Mucosa of rectum (tissue), 2 donors: ENCODE results near the gene TMEM176A.

ENCODE experiments used
- H3K27ac ChIP-seq, 2 donors: one replicate each; pipeline ENCODE4 v1.7.0; 2013; ENCODE audit warnings: inconsistent platforms in 2 of 2, low read depth in 2 of 2, low read length in 2 of 2
- H3K27me3 ChIP-seq, 2 donors: one replicate each; pipeline ENCODE4 v1.7.0; 2013; ENCODE audit warnings: low read length in 2 of 2; ENCODE audit not compliant: control insufficient read depth in 2 of 2, insufficient read depth in 2 of 2
- H3K36me3 ChIP-seq, 2 donors: one replicate each; pipeline ENCODE4 v1.7.0; 2013; ENCODE audit warnings: low read length in 2 of 2; ENCODE audit not compliant: control insufficient read depth in 2 of 2, insufficient read depth in 2 of 2
- H3K4me1 ChIP-seq, 2 donors: one replicate each; pipeline ENCODE4 v1.7.0; 2013; ENCODE audit warnings: low read length in 2 of 2, mild to moderate bottlenecking in 1 of 2; ENCODE audit not compliant: control insufficient read depth in 2 of 2, insufficient read depth in 2 of 2
- H3K4me3 ChIP-seq, 2 donors: one replicate each; pipeline ENCODE4 v1.7.0; 2013; ENCODE audit warnings: low read length in 2 of 2
- H3K9ac ChIP-seq, 2 donors: one replicate each; pipeline ENCODE4 v1.7.0; 2013; ENCODE audit warnings: low read length in 2 of 2, low read depth in 1 of 2, mild to moderate bottlenecking in 1 of 2
- H3K9me3 ChIP-seq, 2 donors: one replicate each; pipeline ENCODE4 v1.7.0; 2013; ENCODE audit warnings: low read length in 2 of 2; ENCODE audit not compliant: control insufficient read depth in 2 of 2
- donor health status: healthy.
- donor health status: Normal muscosa, but diverticular disease.

Gene TMEM176A, protein sequence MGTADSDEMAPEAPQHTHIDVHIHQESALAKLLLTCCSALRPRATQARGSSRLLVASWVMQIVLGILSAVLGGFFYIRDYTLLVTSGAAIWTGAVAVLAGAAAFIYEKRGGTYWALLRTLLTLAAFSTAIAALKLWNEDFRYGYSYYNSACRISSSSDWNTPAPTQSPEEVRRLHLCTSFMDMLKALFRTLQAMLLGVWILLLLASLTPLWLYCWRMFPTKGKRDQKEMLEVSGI

DNA sequence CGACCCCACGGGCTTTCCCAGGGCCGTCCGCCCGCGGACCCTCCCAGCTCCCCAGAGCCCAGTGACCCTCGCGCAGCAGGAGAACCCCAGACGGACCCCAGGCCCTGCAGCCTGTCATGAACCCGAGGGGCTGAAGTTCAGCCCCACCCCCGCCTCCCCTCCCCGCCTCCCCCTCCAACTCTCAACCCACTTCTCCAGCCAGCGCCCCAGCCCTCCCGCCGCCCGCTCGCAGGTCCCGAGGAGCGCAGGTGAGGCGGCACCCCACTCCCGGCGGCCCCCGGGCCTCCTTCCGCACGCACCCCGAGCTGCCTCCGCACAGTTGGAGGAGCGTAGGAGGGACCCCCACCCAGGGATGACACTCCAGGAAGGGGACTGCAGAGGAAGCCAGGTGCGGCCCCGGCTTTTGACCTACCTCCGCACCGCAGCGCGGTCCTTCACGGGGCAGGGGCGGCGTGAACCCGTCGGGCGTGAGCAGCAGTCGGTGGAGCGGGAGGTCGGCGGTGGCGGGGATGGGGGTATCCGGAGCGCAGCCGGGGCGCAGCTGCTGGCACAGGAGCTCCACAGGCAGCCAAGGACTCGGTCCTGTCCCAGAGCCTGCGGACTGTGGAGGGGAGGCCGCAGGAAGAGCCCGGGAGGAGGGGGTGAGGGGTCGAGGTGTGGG lies at the start of gene TMEM176A:
TMEM176A (plus strand) TSS at position 189 of the 661 bp plus-strand sequence. CDS start 782 bp downstream, outside the sequence.
- H3K9me3 ChIP-seq, result peaks cover 0 to 1% of the 10 kb centered on the region in 2 donors
- H3K36me3 ChIP-seq, result peaks cover 18 to 30% of the 10 kb centered on the region in 2 donors
- H3K4me3 ChIP-seq, result peak within 1 kb of the TSS; percentile 88 to 93
- H3K27ac ChIP-seq, result peak within 1 kb of the TSS; percentile 95 to 96
- peaks cover 22 to 30% of the 10 kb centered on the region in 2 donors for H3K4me1 ChIP-seq
- H3K9ac ChIP-seq, result peak within 1 kb of the TSS; percentile 89 to 97
- H3K27me3 ChIP-seq, result no peaks in the 10 kb centered on the region

DNA sequence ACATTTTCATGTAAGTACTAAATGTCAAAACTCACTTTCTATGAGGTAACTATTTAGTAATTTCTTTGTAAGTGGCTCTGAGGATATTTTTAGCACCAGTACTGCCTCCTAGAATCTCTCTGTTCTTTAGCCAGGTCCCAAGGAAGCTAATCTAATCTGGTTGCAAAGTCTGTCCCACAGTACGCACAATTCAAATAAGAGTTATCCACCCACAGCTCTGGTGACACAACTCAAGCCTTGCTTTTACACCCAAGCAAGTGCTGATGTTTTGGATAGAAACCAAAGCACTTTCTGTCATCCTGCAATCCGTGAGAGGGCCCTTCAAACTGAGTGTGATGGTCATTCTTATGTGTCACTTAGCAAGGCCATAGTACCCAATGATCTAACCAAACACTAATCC lies 48.9 kb upstream of the TMEM176A start:
- Histone ChIP-seq H3K4me1 (peaks cover 2 to 3% of the 10 kb centered on the region in 2 donors), H3K9me3 (no peaks in the 10 kb centered on the region), H3K27me3 (no peaks in the 10 kb centered on the region), H3K27ac (no peak overlapping the region), H3K9ac (no peak overlapping the region), H3K4me3 (no peak overlapping the region), H3K36me3 (no peaks in the 10 kb centered on the region)

DNA sequence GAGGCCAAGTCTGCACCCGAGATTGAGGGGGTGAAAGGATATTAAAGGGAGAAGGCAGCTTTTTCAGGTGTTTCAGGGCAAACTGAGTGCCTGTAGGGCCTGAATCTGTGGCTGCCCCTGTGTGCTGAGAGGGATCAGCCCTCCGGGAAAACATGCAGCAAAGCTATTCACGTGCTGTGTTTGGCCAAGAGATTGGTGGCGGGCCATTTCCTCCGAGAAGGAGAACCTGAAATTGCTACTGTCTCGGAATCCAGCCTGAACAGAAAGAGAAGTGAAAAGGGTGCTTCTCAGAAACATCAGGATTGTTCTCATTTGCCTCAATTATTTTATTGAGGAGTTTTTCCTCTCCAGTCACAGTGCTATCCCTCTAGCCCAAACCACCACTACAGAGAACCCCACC lies 47.3 kb upstream of the TMEM176A start:
- H3K27me3 ChIP-seq, result no peaks in the 10 kb centered on the region
- H3K9ac ChIP-seq, result no peak overlapping the region
- H3K27ac ChIP-seq, result no peak overlapping the region
- no peaks in the 10 kb centered on the region for H3K9me3 ChIP-seq
- peaks cover 2 to 3% of the 10 kb centered on the region in 2 donors for H3K4me1 ChIP-seq
- H3K4me3 ChIP-seq, result no peak overlapping the region
- no peaks in the 10 kb centered on the region for H3K36me3 ChIP-seq

DNA sequence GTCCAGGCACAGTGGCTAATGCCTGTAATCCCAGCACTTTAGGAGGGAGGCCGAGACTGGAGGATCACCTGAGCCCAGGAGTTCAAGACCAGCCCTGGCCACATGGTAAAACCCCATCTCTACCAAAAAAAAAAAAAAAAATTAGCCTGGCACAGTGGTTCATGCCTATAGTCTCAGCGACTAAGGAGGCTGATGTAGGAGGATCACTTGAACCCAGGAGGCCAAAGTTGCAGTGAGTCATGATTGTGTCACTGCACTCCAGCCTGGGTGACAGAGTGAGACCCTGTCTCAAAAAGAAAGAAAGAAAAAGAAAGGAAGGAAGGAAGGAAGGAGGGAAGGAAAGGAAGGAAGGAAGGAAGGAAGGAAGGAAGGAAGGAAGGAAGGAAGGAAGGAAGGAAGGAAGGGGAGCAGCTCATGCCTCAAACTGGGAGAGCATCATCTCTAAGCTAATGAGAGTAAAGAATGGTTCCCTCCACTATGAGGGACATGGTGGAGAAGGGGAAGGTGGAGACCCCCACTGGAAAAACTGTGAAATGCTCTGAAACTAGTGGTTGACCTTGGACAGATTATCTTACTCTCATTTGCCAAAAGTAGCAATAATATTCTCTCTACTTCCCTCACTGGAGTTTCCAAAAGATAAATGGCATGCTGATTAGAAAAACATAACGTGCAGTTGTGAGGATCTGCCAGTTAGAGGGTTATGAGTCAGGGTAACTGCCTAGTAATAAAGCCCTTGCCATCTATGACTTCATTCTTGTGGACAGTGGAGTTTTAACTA lies 46.6 kb upstream of the TMEM176A start:
- Histone ChIP-seq H3K27me3 (no peaks in the 10 kb centered on the region), H3K36me3 (no peaks in the 10 kb centered on the region), H3K4me3 (no peak overlapping the region), H3K9ac (no peak overlapping the region), H3K9me3 (no peaks in the 10 kb centered on the region), H3K4me1 (peaks cover 2 to 3% of the 10 kb centered on the region in 2 donors), H3K27ac (no peak overlapping the region)

DNA sequence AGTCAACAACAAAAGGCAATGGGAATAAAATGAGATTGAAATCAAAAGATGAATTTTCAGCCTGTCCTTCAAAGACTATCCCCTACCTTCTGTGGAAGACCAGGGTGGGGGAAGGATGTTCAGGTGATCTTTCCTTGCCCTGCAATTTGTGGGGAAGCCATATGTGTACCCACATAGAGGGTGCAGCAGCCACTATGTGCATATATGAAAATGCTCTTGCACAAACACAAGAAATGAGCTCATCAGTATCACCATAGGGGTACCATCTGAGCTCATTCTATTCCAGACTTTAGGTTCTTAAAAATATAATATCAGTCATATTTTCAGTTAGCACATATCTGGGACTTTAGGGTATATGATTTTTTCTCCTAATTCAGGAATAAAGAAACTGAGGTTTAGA lies 45.6 kb upstream of the TMEM176A start:
- H3K4me1 ChIP-seq, result peaks cover 2 to 3% of the 10 kb centered on the region in 2 donors
- peak overlapping the region; percentile 32 to 33 for H3K27ac ChIP-seq
- H3K9me3 ChIP-seq, result no peaks in the 10 kb centered on the region
- no peaks in the 10 kb centered on the region for H3K36me3 ChIP-seq
- no peak overlapping the region for H3K4me3 ChIP-seq
- no peak overlapping the region for H3K9ac ChIP-seq
- no peaks in the 10 kb centered on the region for H3K27me3 ChIP-seq

DNA sequence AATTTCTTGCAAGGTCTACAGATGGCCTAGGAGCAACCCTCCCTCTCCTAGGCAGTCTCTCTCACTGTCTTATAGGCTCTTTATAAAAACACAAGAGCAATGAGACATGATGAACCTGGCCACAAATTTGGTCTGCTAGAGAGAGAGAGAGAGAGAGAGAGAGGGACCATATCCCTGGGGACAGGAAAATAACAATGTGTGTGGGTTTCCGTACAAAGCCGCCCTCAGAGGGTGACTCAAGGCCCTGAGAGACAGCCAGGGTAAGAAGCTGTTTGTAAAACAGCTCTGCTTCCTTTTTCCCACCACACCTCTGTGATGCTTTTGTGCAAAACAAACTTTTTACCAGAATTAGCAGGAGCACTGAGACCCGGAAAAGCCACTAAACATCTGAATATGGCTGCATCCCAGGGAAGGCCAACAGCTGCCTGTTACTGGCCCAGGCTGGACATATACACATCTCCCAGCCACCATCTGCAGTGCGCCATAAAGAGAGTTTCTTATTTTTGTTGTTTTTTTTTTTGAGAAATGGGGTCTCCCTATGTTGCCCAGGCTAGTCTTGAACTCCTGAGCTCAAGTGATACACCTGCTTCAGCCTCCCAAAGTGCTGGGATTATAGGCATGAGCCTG lies 45.0 kb upstream of the TMEM176A start:
- Histone ChIP-seq H3K27me3 (no peaks in the 10 kb centered on the region), H3K9me3 (no peaks in the 10 kb centered on the region), H3K27ac (peak overlapping the region; percentile 32 to 33), H3K4me3 (no peak overlapping the region), H3K36me3 (no peaks in the 10 kb centered on the region), H3K4me1 (peaks cover 0 to 3% of the 10 kb centered on the region in 2 donors), H3K9ac (no peak overlapping the region)

DNA sequence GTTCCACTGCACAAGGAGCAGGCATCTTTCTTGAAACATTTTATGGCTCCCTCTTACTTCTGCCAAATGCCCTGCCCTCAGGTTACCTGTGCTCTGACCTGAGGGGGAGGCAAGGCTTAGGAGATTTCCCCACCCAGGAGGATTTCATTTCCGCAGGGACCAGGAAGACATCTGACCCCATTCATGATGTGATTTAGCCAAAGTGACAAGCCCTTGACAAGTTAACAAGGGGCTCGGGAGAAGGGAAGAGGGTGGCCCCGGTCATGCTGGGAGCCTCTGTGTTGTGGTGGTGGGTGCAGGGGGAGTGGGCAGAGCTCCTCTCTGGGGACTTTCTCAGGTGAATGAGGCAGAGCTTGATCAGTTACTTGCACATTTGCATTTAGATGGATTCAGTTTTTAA lies 44.4 kb upstream of the TMEM176A start:
- H3K27me3 ChIP-seq, result no peaks in the 10 kb centered on the region
- no peak overlapping the region for H3K4me3 ChIP-seq
- peak overlapping the region; percentile 3 to 32 for H3K27ac ChIP-seq
- H3K9me3 ChIP-seq, result no peaks in the 10 kb centered on the region
- H3K36me3 ChIP-seq, result no peaks in the 10 kb centered on the region
- H3K9ac ChIP-seq, result no peak overlapping the region
- H3K4me1 ChIP-seq, result peaks cover 0 to 3% of the 10 kb centered on the region in 2 donors

DNA sequence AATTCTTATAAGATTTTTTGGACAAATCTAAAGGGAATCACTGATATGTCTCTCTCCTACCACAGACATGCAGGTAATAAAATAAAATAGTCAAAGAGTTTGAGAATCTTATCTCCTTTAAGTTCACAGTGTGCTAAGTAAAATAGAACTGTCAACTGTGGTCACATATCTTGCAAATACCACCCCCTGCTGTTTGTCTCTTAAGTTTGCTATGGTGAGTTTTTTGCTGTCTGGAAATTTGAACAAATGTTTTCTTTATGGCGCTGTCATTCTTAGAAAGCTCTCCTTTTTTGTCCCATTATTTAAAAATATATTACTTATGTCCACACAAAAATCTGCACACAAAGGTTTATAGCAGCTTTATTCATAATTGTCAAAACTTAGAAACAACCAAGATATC lies 43.7 kb upstream of the TMEM176A start:
- Histone ChIP-seq H3K36me3 (no peaks in the 10 kb centered on the region), H3K4me1 (peaks cover 0 to 3% of the 10 kb centered on the region in 2 donors), H3K9ac (no peak overlapping the region), H3K27me3 (no peaks in the 10 kb centered on the region), H3K9me3 (no peaks in the 10 kb centered on the region), H3K27ac (no peak overlapping the region), H3K4me3 (no peak overlapping the region)

DNA sequence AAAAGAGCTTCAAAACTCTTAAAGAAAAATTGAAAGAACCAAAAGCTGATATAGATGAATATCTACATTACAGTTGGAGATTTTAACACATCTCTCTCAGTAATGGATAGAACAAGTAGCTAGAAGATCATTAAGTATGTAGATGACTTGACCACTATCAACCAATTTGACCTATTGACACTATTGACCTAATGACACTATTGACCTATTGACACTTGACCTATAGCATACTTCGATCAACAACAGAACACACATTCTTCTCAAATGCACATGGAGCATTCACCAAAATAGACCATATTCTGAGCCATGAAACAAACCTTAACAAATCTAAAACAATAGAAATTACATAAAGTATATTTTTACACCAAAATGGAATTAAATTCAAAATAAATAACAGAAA lies 41.1 kb upstream of the TMEM176A start:
- Histone ChIP-seq H3K36me3 (no peaks in the 10 kb centered on the region), H3K27ac (no peak overlapping the region), H3K9ac (no peak overlapping the region), H3K27me3 (no peaks in the 10 kb centered on the region), H3K4me1 (peaks cover 0 to 3% of the 10 kb centered on the region in 2 donors), H3K4me3 (no peak overlapping the region), H3K9me3 (no peaks in the 10 kb centered on the region)

DNA sequence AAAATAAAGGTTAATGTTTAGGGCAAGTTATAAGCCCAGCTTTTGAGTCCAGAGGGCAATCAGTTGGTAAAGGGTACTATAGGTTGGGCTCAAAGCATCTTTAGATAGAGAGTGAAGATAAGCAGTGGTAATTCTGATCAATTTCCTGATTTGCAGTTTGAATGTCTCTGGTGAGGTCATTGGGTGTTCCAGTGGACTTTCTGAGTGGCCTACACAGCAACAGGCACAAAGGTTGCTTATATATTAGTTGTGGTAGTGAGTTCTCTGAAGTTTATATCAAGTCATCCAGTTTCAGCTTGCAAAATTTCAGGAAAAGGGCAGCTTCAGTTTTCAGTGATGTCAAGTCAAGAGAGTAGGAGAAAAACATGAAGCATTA lies 34.2 kb upstream of the TMEM176A start:
- Histone ChIP-seq H3K9me3 (no peaks in the 10 kb centered on the region), H3K9ac (no peak overlapping the region), H3K4me1 (peaks cover 0 to 3% of the 10 kb centered on the region in 2 donors), H3K27ac (no peak overlapping the region), H3K27me3 (no peaks in the 10 kb centered on the region), H3K36me3 (no peaks in the 10 kb centered on the region), H3K4me3 (no peak overlapping the region)
